ENCODE measurements around the gene NPAS1. TPM values are rescaled to one million over a fixed set of nuclear protein-coding genes. Genes with fewer than 3 reads are reported as not detected.
"Not testable (repeated sequence)": the region's sequence is repeated elsewhere in the genome, so short reads cannot be mapped to it uniquely, and the experiment has no call there.

NPAS1 gene
- total RNA-seq, 1 donor from 2014 or later, result 3.6 TPM

- Histone ChIP-seq H3K9ac (ENCODE audit: low read length) (no peak overlapping the region), H3K36me3 (ENCODE audit: insufficient read depth, low read length) (no peaks in the 10 kb centered on the region), H4K20me1 (ENCODE audit: insufficient read depth, low read length) (no peaks in the 10 kb centered on the region), H3K79me2 (ENCODE audit: insufficient read depth, low read length) (peaks cover 5% of the 10 kb centered on the region), H3K27ac (ENCODE audit: low read depth, low read length) (no peak overlapping the region), H3K4me1 (ENCODE audit: insufficient read depth, low read length) (peaks cover 6% of the 10 kb centered on the region), H3K27me3 (ENCODE audit: insufficient read depth, low read length) (no peaks in the 10 kb centered on the region), H3K4me2 (ENCODE audit: low read length) (peak overlapping the region; percentile 92), H2AFZ (ENCODE audit: low read depth, low read length) (peak overlapping the region; percentile 22), H3K9me3 (ENCODE audit: insufficient read depth, low read depth, low read length) (no peaks in the 10 kb centered on the region), H3K4me3 (ENCODE audit: insufficient read depth, low read depth, low read length) (peak overlapping the region; percentile 65)
- peaks cover 2% of the 10 kb centered on the region for H3K36me3 Mint-ChIP-seq (ENCODE audit: low read depth, unreplicated experiment)
- no peak for TF ChIP-seq EZH2 (IDR thresholded peaks at IDR 0.05; ENCODE audit: insufficient read depth, low read length)
- no peak for TF ChIP-seq CTCF (IDR thresholded peaks at IDR 0.05; ENCODE audit: insufficient read depth, low read depth, low read length)
- H3K27ac Mint-ChIP-seq (ENCODE audit: unreplicated experiment), result no peak overlapping the region
- H3K4me1 Mint-ChIP-seq (ENCODE audit: low read depth, unreplicated experiment), result peaks cover 14% of the 10 kb centered on the region
- FAIRE-seq, result no peak
- no peaks in the 10 kb centered on the region for H3K27me3 Mint-ChIP-seq (ENCODE audit: low read depth, unreplicated experiment)
- H3K9me3 Mint-ChIP-seq (ENCODE audit: unreplicated experiment), result no peaks in the 10 kb centered on the region
- no peak for DNase-seq (ENCODE audit: low read depth)
- peak overlapping the region; percentile 99 for H3K4me3 Mint-ChIP-seq (ENCODE audit: unreplicated experiment)
Observed at GRCh38 chr19:47047272-47047762, 27.7 kb downstream of the NPAS1 start.

GRCh38 chr19:47047763-47048405, 28.2 kb downstream of the NPAS1 start:
- H4K20me1 ChIP-seq (ENCODE audit: insufficient read depth, low read length), result no peaks in the 10 kb centered on the region
- no peaks in the 10 kb centered on the region for H3K36me3 ChIP-seq (ENCODE audit: insufficient read depth, low read length)
- FAIRE-seq, result no peak
- Mint-ChIP-seq H3K27ac (ENCODE audit: unreplicated experiment) (peak overlapping the region; percentile 44), H3K9me3 (ENCODE audit: unreplicated experiment) (no peaks in the 10 kb centered on the region), H3K27me3 (ENCODE audit: low read depth, unreplicated experiment) (no peaks in the 10 kb centered on the region), H3K4me3 (ENCODE audit: unreplicated experiment) (peak overlapping the region; percentile 99), H3K4me1 (ENCODE audit: low read depth, unreplicated experiment) (peaks cover 14% of the 10 kb centered on the region), H3K36me3 (ENCODE audit: low read depth, unreplicated experiment) (peaks cover 2% of the 10 kb centered on the region)
- no peak for TF ChIP-seq EZH2 (IDR thresholded peaks at IDR 0.05; ENCODE audit: insufficient read depth, low read length)
- TF ChIP-seq CTCF (IDR thresholded peaks at IDR 0.05; ENCODE audit: insufficient read depth, low read depth, low read length), result no peak
- H3K4me1 ChIP-seq (ENCODE audit: insufficient read depth, low read length), result peaks cover 6% of the 10 kb centered on the region
- H3K27me3 ChIP-seq (ENCODE audit: insufficient read depth, low read length), result no peaks in the 10 kb centered on the region
- H3K4me3 ChIP-seq (ENCODE audit: insufficient read depth, low read depth, low read length), result peak overlapping the region; percentile 65
- no peaks in the 10 kb centered on the region for H3K9me3 ChIP-seq (ENCODE audit: insufficient read depth, low read depth, low read length)
- H2AFZ ChIP-seq (ENCODE audit: low read depth, low read length), result peak overlapping the region; percentile 80
- peak overlapping the region; percentile 75 for H3K9ac ChIP-seq (ENCODE audit: low read length)
- peak; percentile 79 for DNase-seq (ENCODE audit: low read depth)
- no peak overlapping the region for H3K27ac ChIP-seq (ENCODE audit: low read depth, low read length)
- peaks cover 5% of the 10 kb centered on the region for H3K79me2 ChIP-seq (ENCODE audit: insufficient read depth, low read length)
- peak overlapping the region; percentile 92 for H3K4me2 ChIP-seq (ENCODE audit: low read length)

GRCh38 chr19:47049307-47049700, 29.7 kb downstream of the NPAS1 start:
- Histone ChIP-seq H4K20me1 (ENCODE audit: insufficient read depth, low read length) (no peaks in the 10 kb centered on the region), H3K4me3 (ENCODE audit: insufficient read depth, low read depth, low read length) (no peak overlapping the region), H2AFZ (ENCODE audit: low read depth, low read length) (peak overlapping the region; percentile 60), H3K27me3 (ENCODE audit: insufficient read depth, low read length) (no peaks in the 10 kb centered on the region), H3K36me3 (ENCODE audit: insufficient read depth, low read length) (no peaks in the 10 kb centered on the region), H3K4me2 (ENCODE audit: low read length) (peak overlapping the region; percentile 74), H3K27ac (ENCODE audit: low read depth, low read length) (no peak overlapping the region), H3K79me2 (ENCODE audit: insufficient read depth, low read length) (peaks cover 5% of the 10 kb centered on the region), H3K9me3 (ENCODE audit: insufficient read depth, low read depth, low read length) (no peaks in the 10 kb centered on the region), H3K4me1 (ENCODE audit: insufficient read depth, low read length) (peaks cover 6% of the 10 kb centered on the region), H3K9ac (ENCODE audit: low read length) (peak overlapping the region; percentile 23)
- TF ChIP-seq CTCF (IDR thresholded peaks at IDR 0.05; ENCODE audit: insufficient read depth, low read depth, low read length), result no peak
- no peak for TF ChIP-seq EZH2 (IDR thresholded peaks at IDR 0.05; ENCODE audit: insufficient read depth, low read length)
- Mint-ChIP-seq H3K36me3 (ENCODE audit: low read depth, unreplicated experiment) (peaks cover 5% of the 10 kb centered on the region), H3K9me3 (ENCODE audit: unreplicated experiment) (no peaks in the 10 kb centered on the region), H3K27ac (ENCODE audit: unreplicated experiment) (peak overlapping the region; percentile 93), H3K4me3 (ENCODE audit: unreplicated experiment) (peak overlapping the region; percentile 87), H3K4me1 (ENCODE audit: low read depth, unreplicated experiment) (peaks cover 14% of the 10 kb centered on the region), H3K27me3 (ENCODE audit: low read depth, unreplicated experiment) (peaks cover 9% of the 10 kb centered on the region)
- FAIRE-seq (no peak), DNase-seq (ENCODE audit: low read depth) (peak; percentile 63)

GRCh38 chr19:47050562-47050961, 30.9 kb downstream of the NPAS1 start:
- H4K20me1 ChIP-seq (ENCODE audit: insufficient read depth, low read length); H2AFZ ChIP-seq (ENCODE audit: low read depth, low read length); H3K9ac ChIP-seq (ENCODE audit: low read length); H3K9me3 Mint-ChIP-seq (ENCODE audit: unreplicated experiment); H3K9me3 ChIP-seq (ENCODE audit: insufficient read depth, low read depth, low read length); H3K4me3 ChIP-seq (ENCODE audit: insufficient read depth, low read depth, low read length); H3K4me2 ChIP-seq (ENCODE audit: low read length); H3K4me1 ChIP-seq (ENCODE audit: insufficient read depth, low read length); H3K27me3 Mint-ChIP-seq (ENCODE audit: low read depth, unreplicated experiment); H3K79me2 ChIP-seq (ENCODE audit: insufficient read depth, low read length); H3K4me3 Mint-ChIP-seq (ENCODE audit: unreplicated experiment); FAIRE-seq; H3K36me3 ChIP-seq (ENCODE audit: insufficient read depth, low read length); DNase-seq (ENCODE audit: low read depth); H3K27ac Mint-ChIP-seq (ENCODE audit: unreplicated experiment); H3K27ac ChIP-seq (ENCODE audit: low read depth, low read length); H3K27me3 ChIP-seq (ENCODE audit: insufficient read depth, low read length): not testable (repeated sequence)
- Mint-ChIP-seq H3K36me3 (ENCODE audit: low read depth, unreplicated experiment) (peaks cover 12% of the 10 kb centered on the region), H3K4me1 (ENCODE audit: low read depth, unreplicated experiment) (peaks cover 14% of the 10 kb centered on the region)

Measured in astrocyte (in vitro differentiated cells and primary cell).